Liver (tissue), 9 donors: Measurements from ENCODE around the gene PRSS23. TPM values are rescaled to one million over a fixed set of nuclear protein-coding genes. Genes with fewer than 3 reads are reported as not detected.

Experiments used
- DNase-seq: peaks from one replicate; pipeline ENCODE4 v3.0.0-alpha.2; 2017; ENCODE audit warnings: low spot score
- H3K27ac ChIP-seq, 2 donors: one replicate each; pipeline ENCODE4 v1.7.0; 2013; ENCODE audit warnings: inconsistent platforms in 2 of 2, low read length in 2 of 2, control low read depth in 1 of 2, low read depth in 1 of 2, mild to moderate bottlenecking in 1 of 2
- H3K27me3 ChIP-seq, 4 donors: one replicate each; pipeline versions ENCODE4 v1.6.1 to v1.7.0; 2013; ENCODE audit warnings: low read length in 3 of 4, inconsistent platforms in 1 of 4, mild to moderate bottlenecking in 1 of 4, moderate library complexity in 1 of 4; ENCODE audit not compliant: control insufficient read depth in 4 of 4, insufficient read depth in 4 of 4
- H3K36me3 ChIP-seq, 4 donors: one replicate each; pipeline versions ENCODE4 v1.6.1 to v1.7.0; 2013; ENCODE audit warnings: low read length in 3 of 4, mild to moderate bottlenecking in 3 of 4, low read depth in 1 of 4, moderate library complexity in 1 of 4; ENCODE audit not compliant: control insufficient read depth in 4 of 4, insufficient read depth in 3 of 4
- H3K4me1 ChIP-seq, 4 donors: one replicate each; pipeline versions ENCODE4 v1.6.1 to v1.7.0; 2013; ENCODE audit warnings: low read length in 3 of 4, mild to moderate bottlenecking in 3 of 4, moderate library complexity in 1 of 4; ENCODE audit not compliant: control insufficient read depth in 4 of 4, insufficient read depth in 4 of 4
- H3K4me3 ChIP-seq, 3 donors: one replicate each; pipeline versions ENCODE4 v1.6.1 to v1.7.0; 2013; ENCODE audit warnings: low read length in 3 of 3, control low read depth in 1 of 3, low read depth in 1 of 3, mild to moderate bottlenecking in 1 of 3
- H3K9ac ChIP-seq, 2 donors: one replicate each; pipeline ENCODE4 v1.7.0; 2013; ENCODE audit warnings: low read length in 2 of 2, mild to moderate bottlenecking in 2 of 2, moderate library complexity in 2 of 2, control low read depth in 1 of 2, low read depth in 1 of 2
- H3K9me3 ChIP-seq, 4 donors: one replicate each; pipeline versions ENCODE4 v1.6.1 to v1.7.0; 2013; ENCODE audit warnings: low read length in 3 of 4; ENCODE audit not compliant: control insufficient read depth in 4 of 4
- EGR1 ChIP-seq, 2 donors: IDR thresholded peaks; 2 replicates each; pipeline ENCODE4 v1.6.1; 2016 to 2018; ENCODE audit warnings: antibody characterized with exemption in 2 of 2, low read depth in 2 of 2
- FOXA1 ChIP-seq: IDR thresholded peaks from 2 replicates; pipeline ENCODE4 v1.6.1; 2016; ENCODE audit warnings: antibody characterized with exemption
- FOXA2 ChIP-seq: IDR thresholded peaks from 2 replicates; pipeline ENCODE4 v1.6.1; 2016; ENCODE audit warnings: antibody characterized with exemption
- GABPA ChIP-seq, 2 donors: IDR thresholded peaks in 1 of 2; conservative IDR thresholded peaks in 1 of 2; 2 replicates each; pipeline ENCODE4 v1.6.1; 2016; ENCODE audit warnings: antibody characterized with exemption in 2 of 2, mild to moderate bottlenecking in 1 of 2, moderate library complexity in 1 of 2
- HNF4A ChIP-seq, 2 donors: conservative IDR thresholded peaks; 2 replicates each; pipeline ENCODE4 v1.6.1; 2016; ENCODE audit warnings: antibody characterized with exemption in 2 of 2, mild to moderate bottlenecking in 2 of 2
- HNF4G ChIP-seq: IDR thresholded peaks from 2 replicates; pipeline ENCODE4 v1.6.1; 2016; ENCODE audit warnings: antibody characterized with exemption
- JUND ChIP-seq, 2 donors: IDR thresholded peaks; 2 replicates each; pipeline ENCODE4 v1.6.1; 2016; ENCODE audit warnings: antibody characterized with exemption in 2 of 2
- NR2F2 ChIP-seq: IDR thresholded peaks from 2 replicates; pipeline ENCODE4 v1.6.1; 2016; ENCODE audit warnings: antibody characterized with exemption
- RAD21 ChIP-seq, 2 donors: IDR thresholded peaks; 2 replicates each; pipeline ENCODE4 v1.6.1; 2016; ENCODE audit warnings: antibody characterized with exemption in 2 of 2, mild to moderate bottlenecking in 2 of 2
- RXRA ChIP-seq, 2 donors: IDR thresholded peaks; 2 replicates each; pipeline ENCODE4 v1.6.1; 2017 to 2018; ENCODE audit warnings: antibody characterized with exemption in 2 of 2, mild to moderate bottlenecking in 1 of 2
- SP1 ChIP-seq: IDR thresholded peaks from 2 replicates; pipeline ENCODE4 v1.6.1; 2018; ENCODE audit warnings: antibody characterized with exemption, mild to moderate bottlenecking
- TAF1 ChIP-seq: conservative IDR thresholded peaks from 2 replicates; pipeline ENCODE4 v1.6.1; 2016; ENCODE audit warnings: antibody characterized with exemption, mild to moderate bottlenecking
- YY1 ChIP-seq: IDR thresholded peaks from 2 replicates; pipeline ENCODE4 v1.6.1; 2016; ENCODE audit warnings: antibody characterized with exemption, mild to moderate bottlenecking
- WGBS: extraction: QIAGEN DNeasy Blood & Tissue Kit; methylation state at CpG from one replicate; pipeline ENCODE4 v1.1.7; 2013; 5-methylcytosine and 5-hydroxymethylcytosine counted together
- polyA plus RNA-seq, 2 donors: library from polyadenylated mRNA; stranded (reverse) in 1 of 2; unstranded in 1 of 2; fragments of 200-250 nt in 1 of 2; fragments of >200 nt in 1 of 2; fragmentation: Nextera tagmentation in 1 of 2; extraction: Ambion mirVana in 1 of 2; gene quantifications; one replicate each; pipeline versions ENCODE4 v1.2.1 to v1.2.3, GENCODE V29; 2013 to 2015
- total RNA-seq, 2 donors: library from RNA; depleted of rRNA; stranded (reverse); fragments of >200 nt; gene quantifications; one replicate each; pipeline ENCODE4 v1.2.3, GENCODE V29; 2014
- TF ChIP-seq, protein P1 (sequence below): IDR thresholded peaks from 2 replicates; pipeline ENCODE4 v1.6.1; 2016; ENCODE audit warnings: antibody characterized with exemption
- TF ChIP-seq, protein P2 (sequence below): IDR thresholded peaks from 2 replicates; pipeline ENCODE4 v1.6.1; 2016; ENCODE audit warnings: antibody characterized with exemption
- TF ChIP-seq, protein P3 (sequence below): IDR thresholded peaks from 2 replicates; pipeline ENCODE4 v1.6.1; 2016; ENCODE audit warnings: antibody characterized with exemption, mild to moderate bottlenecking
- TF ChIP-seq, protein P4 (sequence below): IDR thresholded peaks from 2 replicates; pipeline ENCODE4 v1.6.1; 2016; ENCODE audit warnings: antibody characterized with exemption
- TF ChIP-seq, protein P5 (sequence below): fragments of 150-350 bp; IDR thresholded peaks from 2 replicates; pipeline ENCODE4 v1.5.1; 2017; ENCODE audit warnings: improper control_type of control experiment, low read depth, low read length; ENCODE audit not compliant: missing input control
- donor health status: healthy.
- donor health status: healthy.
- donor health status: healthy.
- donor health status: healthy.
- donor health status: healthy.

Gene PRSS23
- total and polyA plus RNA-seq, 4 donors: 2.3 to 11.0 (median 7.8) TPM

DNA sequence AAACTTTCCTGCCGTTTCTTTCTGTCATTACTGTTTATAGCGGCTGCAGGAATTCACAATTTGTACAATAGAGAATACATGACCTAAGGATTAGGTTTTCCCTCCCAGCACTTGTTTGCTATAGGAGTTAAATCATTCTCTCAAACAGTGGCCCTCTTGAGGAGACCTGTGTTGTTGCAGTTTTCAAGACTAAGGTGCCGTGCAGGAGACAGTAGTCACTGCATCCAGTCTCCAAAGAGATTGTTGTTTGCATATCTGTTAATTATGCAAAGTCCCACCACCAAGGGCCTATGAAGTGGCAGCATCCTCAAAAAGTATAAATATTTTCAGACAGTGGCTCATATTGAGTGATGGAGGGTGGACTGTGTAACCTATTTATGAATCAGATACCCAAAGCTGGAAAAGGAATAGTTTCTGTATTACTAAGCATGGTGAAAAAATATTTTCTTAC, 2.3 kb downstream of the PRSS23 start:
- H3K27ac ChIP-seq: no peak overlapping the region
- no peak overlapping the region for H3K9ac ChIP-seq
- no peak for DNase-seq

DNA sequence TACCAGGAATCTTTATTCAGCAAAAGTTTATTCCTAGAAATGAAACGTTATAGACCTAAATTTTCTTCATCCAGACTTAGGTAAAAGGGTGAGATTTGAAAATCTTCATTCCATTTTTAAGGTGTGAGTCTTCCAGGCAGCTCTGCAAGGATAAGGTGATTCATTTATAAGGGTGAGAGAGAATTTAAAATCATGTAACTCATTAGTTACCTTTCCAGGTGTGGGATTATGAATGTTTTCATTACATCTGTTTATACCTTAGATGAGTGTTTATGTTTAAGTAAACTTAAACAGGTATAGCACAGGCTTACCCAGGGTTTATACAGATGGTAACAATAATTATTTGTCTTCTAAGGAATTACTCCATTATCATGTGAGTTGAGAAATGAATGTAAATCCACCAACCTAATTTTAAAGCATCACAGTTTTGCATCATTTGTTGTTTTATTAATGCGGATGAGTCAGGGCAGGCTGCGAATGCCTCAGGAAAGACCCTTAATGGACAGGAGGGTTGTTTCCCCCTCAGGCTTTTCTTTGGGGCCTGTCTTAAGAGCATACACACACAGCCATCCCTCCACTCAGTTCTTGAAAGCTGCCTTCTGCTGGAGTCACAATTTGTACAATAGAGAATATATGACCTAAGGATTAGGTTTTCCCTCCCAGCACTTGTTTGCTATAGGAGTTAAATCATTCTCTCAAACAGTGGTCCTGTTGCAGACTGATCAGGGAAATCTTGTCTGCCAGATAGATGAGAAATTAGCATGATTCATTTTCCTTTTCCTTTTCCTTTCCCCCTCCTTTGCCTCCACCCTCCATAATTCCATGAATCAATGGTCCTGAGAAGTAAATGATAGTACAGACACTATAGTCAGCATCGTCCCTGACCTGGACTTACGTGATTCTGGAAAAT, 3.0 kb downstream of the PRSS23 start:
- Histone ChIP-seq H3K4me1 (peaks cover 6 to 13% (median 11%) of the 10 kb centered on the region in 4 donors), H3K9ac (no peak overlapping the region), H3K36me3 (no peaks in the 10 kb centered on the region), H3K27ac (no peak overlapping the region), H3K27me3 (peaks cover 0 to 5% (median 2%) of the 10 kb centered on the region in 4 donors), H3K4me3 (no peak overlapping the region), H3K9me3 (no peaks in the 10 kb centered on the region)
- no peak for DNase-seq
- TF ChIP-seq, protein P1, sequence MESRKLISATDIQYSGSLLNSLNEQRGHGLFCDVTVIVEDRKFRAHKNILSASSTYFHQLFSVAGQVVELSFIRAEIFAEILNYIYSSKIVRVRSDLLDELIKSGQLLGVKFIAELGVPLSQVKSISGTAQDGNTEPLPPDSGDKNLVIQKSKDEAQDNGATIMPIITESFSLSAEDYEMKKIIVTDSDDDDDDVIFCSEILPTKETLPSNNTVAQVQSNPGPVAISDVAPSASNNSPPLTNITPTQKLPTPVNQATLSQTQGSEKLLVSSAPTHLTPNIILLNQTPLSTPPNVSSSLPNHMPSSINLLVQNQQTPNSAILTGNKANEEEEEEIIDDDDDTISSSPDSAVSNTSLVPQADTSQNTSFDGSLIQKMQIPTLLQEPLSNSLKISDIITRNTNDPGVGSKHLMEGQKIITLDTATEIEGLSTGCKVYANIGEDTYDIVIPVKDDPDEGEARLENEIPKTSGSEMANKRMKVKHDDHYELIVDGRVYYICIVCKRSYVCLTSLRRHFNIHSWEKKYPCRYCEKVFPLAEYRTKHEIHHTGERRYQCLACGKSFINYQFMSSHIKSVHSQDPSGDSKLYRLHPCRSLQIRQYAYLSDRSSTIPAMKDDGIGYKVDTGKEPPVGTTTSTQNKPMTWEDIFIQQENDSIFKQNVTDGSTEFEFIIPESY: no peak
- TF ChIP-seq, protein P2, sequence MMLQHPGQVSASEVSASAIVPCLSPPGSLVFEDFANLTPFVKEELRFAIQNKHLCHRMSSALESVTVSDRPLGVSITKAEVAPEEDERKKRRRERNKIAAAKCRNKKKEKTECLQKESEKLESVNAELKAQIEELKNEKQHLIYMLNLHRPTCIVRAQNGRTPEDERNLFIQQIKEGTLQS: no peak
- no peak for TF ChIP-seq FOXA2
- TF ChIP-seq GABPA (IDR thresholded peaks at IDR 0.05 in 1 of 2, conservative IDR thresholded peaks at IDR 0.05 in 1 of 2): no peak
- TF ChIP-seq, protein P3, sequence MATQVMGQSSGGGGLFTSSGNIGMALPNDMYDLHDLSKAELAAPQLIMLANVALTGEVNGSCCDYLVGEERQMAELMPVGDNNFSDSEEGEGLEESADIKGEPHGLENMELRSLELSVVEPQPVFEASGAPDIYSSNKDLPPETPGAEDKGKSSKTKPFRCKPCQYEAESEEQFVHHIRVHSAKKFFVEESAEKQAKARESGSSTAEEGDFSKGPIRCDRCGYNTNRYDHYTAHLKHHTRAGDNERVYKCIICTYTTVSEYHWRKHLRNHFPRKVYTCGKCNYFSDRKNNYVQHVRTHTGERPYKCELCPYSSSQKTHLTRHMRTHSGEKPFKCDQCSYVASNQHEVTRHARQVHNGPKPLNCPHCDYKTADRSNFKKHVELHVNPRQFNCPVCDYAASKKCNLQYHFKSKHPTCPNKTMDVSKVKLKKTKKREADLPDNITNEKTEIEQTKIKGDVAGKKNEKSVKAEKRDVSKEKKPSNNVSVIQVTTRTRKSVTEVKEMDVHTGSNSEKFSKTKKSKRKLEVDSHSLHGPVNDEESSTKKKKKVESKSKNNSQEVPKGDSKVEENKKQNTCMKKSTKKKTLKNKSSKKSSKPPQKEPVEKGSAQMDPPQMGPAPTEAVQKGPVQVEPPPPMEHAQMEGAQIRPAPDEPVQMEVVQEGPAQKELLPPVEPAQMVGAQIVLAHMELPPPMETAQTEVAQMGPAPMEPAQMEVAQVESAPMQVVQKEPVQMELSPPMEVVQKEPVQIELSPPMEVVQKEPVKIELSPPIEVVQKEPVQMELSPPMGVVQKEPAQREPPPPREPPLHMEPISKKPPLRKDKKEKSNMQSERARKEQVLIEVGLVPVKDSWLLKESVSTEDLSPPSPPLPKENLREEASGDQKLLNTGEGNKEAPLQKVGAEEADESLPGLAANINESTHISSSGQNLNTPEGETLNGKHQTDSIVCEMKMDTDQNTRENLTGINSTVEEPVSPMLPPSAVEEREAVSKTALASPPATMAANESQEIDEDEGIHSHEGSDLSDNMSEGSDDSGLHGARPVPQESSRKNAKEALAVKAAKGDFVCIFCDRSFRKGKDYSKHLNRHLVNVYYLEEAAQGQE: no peak
- TF ChIP-seq TAF1: no peak
- TF ChIP-seq RXRA (IDR thresholded peaks at IDR 0.05): no peak
- no peak for TF ChIP-seq NR2F2
- TF ChIP-seq SP1: no peak
- TF ChIP-seq FOXA1: no peak
- TF ChIP-seq, protein P4, sequence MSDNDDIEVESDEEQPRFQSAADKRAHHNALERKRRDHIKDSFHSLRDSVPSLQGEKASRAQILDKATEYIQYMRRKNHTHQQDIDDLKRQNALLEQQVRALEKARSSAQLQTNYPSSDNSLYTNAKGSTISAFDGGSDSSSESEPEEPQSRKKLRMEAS: no peak
- no peak for TF ChIP-seq YY1
- TF ChIP-seq HNF4G: no peak
- no peak for TF ChIP-seq RAD21 (IDR thresholded peaks at IDR 0.05)
- TF ChIP-seq JUND (IDR thresholded peaks at IDR 0.05): no peak
- TF ChIP-seq, protein P5, sequence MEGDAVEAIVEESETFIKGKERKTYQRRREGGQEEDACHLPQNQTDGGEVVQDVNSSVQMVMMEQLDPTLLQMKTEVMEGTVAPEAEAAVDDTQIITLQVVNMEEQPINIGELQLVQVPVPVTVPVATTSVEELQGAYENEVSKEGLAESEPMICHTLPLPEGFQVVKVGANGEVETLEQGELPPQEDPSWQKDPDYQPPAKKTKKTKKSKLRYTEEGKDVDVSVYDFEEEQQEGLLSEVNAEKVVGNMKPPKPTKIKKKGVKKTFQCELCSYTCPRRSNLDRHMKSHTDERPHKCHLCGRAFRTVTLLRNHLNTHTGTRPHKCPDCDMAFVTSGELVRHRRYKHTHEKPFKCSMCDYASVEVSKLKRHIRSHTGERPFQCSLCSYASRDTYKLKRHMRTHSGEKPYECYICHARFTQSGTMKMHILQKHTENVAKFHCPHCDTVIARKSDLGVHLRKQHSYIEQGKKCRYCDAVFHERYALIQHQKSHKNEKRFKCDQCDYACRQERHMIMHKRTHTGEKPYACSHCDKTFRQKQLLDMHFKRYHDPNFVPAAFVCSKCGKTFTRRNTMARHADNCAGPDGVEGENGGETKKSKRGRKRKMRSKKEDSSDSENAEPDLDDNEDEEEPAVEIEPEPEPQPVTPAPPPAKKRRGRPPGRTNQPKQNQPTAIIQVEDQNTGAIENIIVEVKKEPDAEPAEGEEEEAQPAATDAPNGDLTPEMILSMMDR: no peak
- no peak for TF ChIP-seq EGR1 (IDR thresholded peaks at IDR 0.05; ENCODE audit: low read depth in 2 of 2)
- no peak for TF ChIP-seq HNF4A (conservative IDR thresholded peaks at IDR 0.05)
- 74% methylated on average over 5 of the region's 5 CpGs for WGBS

More for the DNA sequence above, 2.3 kb downstream of the PRSS23 start:
- Histone ChIP-seq H3K4me1 (peaks cover 6 to 13% (median 11%) of the 10 kb centered on the region in 4 donors), H3K36me3 (no peaks in the 10 kb centered on the region), H3K4me3 (no peak overlapping the region), H3K9me3 (no peaks in the 10 kb centered on the region), H3K27me3 (peaks cover 0 to 5% (median 2%) of the 10 kb centered on the region in 4 donors)
- TF ChIP-seq RAD21 (IDR thresholded peaks at IDR 0.05) (peak; percentile 68 to 77), SP1 (no peak), YY1 (no peak), GABPA (IDR thresholded peaks at IDR 0.05 in 1 of 2, conservative IDR thresholded peaks at IDR 0.05 in 1 of 2) (no peak)
- TF ChIP-seq, protein P5: peak; percentile 50
- 13% methylated on average over 3 of the region's 3 CpGs for WGBS
